Amniotic epithelial cell (primary cell): ENCODE data around the gene DEUP1.
A peak's percentile ranks its signal among the peaks of the same experiment; 100 is the strongest.
"Not testable (repeated sequence)": the region's sequence is repeated elsewhere in the genome, so short reads cannot be mapped to it uniquely, and the experiment has no call there.

Experiments
- DNase-seq: peaks from one replicate; pipeline ENCODE4 v3.0.0-alpha.2; 2010; ENCODE audit warnings: low read depth

Gene DEUP1

GRCh38 chr11:93330446-93330984, at the start of gene DEUP1:
Gene DEUP1, plus strand, starts transcription at chr11:93330742. Its CDS starts 1,518 bp downstream, at chr11:93332260.
- peak; percentile 1 for DNase-seq

DNA sequence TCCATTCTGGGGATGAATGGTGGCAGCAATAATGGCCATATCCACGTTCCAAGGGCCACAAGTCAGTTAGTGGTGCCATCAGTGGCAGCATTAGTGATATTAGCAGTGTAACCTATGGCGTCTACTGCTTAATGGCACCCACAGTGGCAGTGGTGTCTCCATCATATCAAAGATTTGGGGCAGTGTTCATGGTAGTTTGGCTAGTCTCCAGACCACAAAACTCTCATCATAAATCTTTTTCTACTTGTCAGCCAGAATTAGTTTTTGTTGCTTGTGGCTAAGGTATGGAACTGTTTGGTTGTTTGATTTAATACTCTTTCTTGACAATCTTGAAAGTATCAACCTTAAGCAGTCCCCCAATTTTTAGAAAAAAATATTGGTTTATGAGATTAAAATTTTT, 45.1 kb upstream of the DEUP1 start:
- DNase-seq, result no peak

DNA sequence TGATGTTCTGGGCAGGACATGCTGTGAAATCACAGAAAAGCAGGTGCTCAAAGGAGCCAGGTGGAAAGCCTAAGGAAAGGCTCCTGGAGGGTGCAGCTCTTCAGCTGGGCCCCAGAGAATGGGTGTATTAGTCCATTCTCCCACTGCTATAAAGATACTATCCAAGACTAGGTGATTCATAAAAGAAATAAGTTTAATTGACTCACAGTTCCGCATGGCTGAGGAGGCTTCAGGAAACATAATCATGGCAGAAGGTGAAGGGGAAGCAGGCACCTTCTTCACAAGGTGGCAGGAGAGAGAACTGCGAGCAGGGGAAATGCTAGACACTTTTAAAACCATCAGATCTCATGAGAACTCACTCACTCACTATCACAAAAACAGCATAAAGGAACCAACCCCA, 43.1 kb upstream of the DEUP1 start:
- no peak for DNase-seq

- DNase-seq, result no peak
These were observed 42.5 kb upstream of the DEUP1 start for GRCh38 chr11:93288079-93288478.

- no peak for DNase-seq
These were observed 41.8 kb upstream of the DEUP1 start for GRCh38 chr11:93288767-93289166.

DNA sequence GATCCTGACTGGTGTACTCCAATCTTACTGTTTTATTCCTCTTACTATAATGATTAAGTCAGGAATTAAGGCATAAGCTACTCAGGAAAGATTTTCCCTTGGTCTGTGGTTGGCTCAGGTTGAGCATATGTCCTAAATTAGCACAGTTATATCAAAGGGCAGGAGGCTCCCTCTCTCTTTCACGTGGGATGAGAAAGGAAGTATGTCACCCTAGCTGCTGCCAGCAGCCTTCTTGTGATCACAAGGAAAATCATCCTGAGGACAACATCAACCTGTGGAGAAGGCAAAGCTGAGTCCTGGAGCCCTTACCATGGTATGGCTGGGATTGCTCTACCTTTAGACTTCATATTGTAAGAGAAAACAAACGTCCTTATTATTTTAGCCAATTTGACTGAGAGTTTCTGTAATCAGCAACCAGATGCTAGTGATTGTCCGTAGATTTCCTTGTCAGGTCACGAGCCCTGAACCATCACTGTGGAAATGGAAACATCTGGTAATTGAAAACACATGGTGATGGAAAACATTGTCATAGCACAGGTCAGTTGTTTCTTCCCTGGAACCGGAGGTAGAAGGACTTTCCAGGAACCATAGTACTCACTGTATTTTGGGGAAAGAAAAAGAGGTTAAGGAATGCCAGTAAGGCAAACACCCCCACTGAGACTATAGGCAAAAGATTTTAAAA, 40.6 kb upstream of the DEUP1 start:
- no peak for DNase-seq

GRCh38 chr11:93291110-93291509, 39.4 kb upstream of the DEUP1 start:
- DNase-seq, result no peak

DNA sequence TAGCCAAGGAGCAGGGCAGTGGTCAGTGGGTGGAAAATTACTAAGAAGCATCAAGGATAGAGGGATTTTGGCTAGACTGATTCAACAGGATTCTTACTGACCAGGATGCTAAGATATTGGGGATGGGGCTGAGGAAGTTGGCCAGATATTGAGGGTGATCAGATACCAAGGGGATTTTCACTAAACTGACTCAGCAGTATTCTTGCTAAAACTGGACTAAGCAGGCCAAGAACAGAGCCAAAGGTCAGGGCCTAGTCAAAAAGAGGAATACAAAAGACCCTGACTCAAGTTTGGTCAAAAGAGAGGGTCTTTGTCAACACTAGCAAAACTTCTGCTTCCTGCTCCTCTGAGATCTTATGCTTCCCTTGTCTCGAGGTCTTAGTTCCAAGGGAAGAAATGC, 38.6 kb upstream of the DEUP1 start:
- DNase-seq, result no peak

GRCh38 chr11:93295921-93296575, 34.5 kb upstream of the DEUP1 start:
- no peak for DNase-seq

- DNase-seq, result no peak
These were observed 26.9 kb upstream of the DEUP1 start for GRCh38 chr11:93303689-93304088.

DNA sequence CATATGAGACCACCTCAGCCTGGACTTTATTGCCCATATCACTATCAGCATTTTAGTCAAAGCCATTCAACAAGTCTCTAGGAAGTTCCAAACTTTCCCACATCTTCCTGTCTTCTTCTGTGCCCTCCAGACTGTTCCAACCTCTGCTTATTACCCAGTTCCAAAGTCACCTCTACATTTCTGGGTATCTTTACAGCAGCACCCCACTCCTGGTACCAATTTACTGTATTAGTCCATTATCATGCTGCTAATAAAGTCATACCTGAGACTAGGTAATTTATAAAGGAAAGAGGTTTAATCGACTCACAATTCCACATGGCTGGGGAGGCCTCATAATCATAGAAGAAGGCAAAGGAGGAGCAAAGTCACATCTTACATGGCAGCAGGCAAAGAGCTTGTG, 16.1 kb upstream of the DEUP1 start:
- DNase-seq, result not testable (repeated sequence)

- DNase-seq, result no peak
These were observed 11.2 kb upstream of the DEUP1 start for GRCh38 chr11:93319224-93319839.

DNA sequence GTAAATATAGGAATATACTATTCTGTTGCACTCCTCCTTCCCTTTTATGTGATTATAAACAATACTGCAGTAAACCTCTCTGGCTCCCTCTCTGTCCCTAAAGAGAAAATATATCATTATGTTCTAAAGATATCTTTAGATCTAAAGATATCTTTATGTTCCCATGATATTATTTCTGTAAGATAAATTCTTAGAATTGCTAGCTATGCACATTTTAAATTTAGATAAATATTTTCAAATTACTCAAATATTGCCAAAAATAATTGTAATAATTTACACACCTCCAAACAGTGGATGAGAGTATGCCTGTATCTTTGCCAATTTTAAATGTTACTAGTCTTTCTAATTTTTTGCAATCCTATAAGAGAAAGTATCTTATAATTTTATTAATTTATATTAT, 10.3 kb upstream of the DEUP1 start:
- no peak for DNase-seq

DNA sequence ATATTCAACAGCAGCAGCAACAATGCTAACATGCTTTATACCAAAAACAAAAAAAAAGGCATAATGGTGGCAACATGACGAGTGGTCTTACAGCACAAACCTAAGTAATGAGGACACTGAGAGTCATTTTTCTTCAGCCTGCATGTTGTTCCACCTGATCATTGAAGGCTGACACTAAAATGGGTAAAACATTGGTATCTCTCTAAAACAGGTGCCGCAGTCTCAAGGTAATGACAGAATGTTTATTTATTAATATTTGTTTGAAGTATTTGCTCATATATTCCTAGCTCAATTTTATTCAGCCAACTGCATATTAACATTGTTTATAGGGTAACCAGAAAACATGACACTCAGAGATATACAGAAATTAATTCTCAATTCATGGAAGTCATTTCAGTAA, 8.3 kb upstream of the DEUP1 start:
- DNase-seq, result no peak

DNA sequence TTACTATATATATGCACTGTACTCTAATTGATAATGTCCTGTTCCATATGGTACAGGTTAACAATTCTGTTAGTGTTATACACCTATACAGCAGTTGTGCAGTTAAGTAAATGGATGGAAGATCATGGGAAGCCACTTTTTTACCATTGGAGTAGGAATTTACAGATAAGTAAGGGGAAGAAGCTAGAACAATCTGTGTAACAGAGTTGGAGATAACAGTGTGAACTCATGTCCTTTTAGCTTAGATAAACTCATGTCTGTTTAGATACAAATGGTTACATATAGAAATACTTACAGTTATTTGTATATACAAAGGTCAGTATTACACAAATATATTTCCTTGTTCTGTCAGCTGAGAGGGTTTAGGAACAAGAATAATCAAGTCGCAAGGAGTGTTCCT, 6.8 kb upstream of the DEUP1 start:
- DNase-seq, result no peak

GRCh38 chr11:93324500-93324899, 6.0 kb upstream of the DEUP1 start:
- DNase-seq, result no peak

DNA sequence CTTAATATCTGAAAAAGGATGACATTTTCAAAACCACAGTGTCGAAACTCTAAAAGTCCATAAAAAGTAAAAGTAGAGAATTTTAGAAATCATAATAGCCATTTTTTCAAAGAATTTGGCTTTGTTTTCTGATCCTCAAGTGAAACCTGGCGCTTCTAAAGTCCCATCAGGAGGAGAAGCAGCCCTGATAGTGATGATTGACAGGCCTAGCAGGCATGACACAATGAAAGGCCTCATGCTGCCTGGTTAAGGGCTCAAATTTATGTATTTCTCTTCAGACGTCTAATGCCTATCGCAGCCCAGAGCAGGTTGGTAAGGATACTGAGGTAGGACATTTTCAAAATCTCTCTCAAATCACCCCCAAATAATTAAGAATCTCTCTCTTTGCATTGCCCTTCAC, 3.9 kb upstream of the DEUP1 start:
- DNase-seq, result no peak

DNA sequence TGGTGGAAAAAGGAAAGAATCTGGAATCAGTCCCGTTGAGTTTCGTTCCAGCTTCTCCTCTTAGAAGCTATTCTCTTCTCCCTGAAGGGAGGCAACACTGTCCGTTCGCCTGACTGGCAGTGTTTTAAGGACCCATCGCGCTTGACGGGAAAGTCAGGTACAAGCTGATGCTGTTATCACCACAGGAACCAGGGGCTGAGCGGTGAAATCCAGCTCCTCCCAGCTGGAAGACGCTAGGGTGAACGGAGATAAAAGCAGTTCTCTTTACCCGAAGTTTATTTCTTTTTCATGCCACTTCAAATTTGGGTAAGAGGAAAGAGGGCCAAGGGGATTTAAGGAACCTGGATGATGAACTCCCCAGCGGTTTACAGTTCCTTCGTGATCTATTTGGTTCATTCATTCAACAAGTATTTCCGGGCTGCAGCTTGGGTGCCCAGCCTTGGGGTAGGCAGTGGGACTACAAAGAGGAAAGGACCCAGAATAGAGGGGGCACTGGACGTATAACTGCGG, 551 bp upstream of the DEUP1 start:
- peak; percentile 1 for DNase-seq

DNA sequence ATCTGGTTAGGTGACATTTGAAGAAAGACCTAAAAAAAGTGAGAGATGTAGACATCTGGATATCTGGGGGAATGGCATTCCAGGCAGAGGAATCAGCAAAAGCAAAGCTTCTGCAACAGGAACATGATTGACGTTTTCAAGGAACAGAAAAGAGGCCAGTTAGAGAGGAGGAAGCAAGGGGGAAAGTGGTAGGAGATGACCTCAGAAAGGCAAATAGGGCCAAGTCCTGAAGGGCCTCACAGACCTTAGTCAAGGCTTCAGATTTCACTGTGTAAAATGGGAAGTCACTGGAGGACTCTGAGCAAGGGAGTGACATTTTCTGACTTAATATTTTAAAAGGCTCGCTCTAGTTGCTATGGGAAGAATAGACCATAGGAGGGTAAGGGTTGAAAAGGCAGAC, 9.7 kb downstream of the DEUP1 start:
- DNase-seq, result no peak

- no peak for DNase-seq
These were observed 14.4 kb downstream of the DEUP1 start for GRCh38 chr11:93344855-93345333.

DNA sequence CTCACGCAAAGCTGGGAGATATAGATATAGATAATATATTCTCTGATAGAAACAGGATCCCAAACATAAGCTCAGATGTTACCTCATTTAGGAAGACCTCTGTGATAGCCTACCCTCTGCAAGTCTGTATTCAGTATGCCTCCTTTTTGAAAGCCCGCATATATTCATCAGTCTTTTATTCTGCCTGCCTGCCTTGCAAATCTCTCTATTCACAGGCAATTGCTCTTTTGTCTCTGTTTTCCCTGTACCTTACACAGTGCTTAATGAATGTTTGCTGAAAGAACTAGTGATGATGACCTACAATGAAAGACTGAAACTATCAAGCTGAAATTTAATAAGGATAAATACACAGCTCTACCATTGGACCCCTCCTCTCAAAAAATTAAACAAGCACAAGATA, 18.4 kb downstream of the DEUP1 start:
- no peak for DNase-seq

GRCh38 chr11:93350835-93351234, 20.3 kb downstream of the DEUP1 start:
- no peak for DNase-seq

DNA sequence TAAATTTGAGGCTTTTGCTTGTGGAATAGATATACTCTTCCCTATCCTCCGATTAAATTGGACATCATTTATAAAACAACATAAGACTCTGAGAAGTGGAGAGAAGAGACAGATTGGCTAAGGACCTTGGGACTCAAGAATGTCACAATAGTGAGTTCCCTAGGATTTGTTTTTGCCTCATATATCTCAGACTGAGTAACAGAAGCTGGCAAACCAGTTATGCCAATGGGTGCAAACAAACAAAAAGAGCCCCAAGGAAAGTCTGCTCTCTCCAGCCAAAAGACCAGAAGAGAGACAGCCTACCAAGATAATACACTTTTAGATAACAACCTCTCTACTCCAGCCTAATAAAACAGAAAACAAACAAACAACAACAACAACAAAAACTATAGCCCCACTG, 28.9 kb downstream of the DEUP1 start:
- DNase-seq, result no peak
